ENCODE data around the gene MS4A4A. TPM values are rescaled to one million over a fixed set of nuclear protein-coding genes. Genes with fewer than 3 reads are reported as not detected.

The MS4A4A gene
- total RNA-seq, 1 donor from 2014 or later, result 2.0 TPM

DNA sequence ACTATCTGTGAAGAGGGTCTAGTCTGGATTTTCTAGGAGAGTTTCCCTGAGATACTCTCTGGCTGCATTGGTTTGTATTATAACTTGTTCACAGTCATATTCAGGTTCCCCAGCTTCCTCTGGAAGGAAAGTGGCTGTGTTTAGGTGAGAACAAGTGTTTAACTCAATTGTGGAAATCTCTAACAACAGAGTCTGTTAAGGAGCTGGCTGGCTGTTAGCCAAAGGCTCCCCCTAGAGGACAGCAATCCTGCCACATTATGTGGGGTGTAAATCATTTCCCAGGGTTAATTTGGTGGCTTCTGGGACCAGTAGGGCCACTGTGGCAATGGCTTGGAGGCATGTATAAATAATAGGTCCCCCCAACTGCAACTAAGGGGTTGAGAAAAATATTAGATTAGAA lies 65.0 kb downstream of the MS4A4A start:
- DNase-seq (ENCODE audit: low spot score in 2 of 2) (no peak), FAIRE-seq (no peak)

DNA sequence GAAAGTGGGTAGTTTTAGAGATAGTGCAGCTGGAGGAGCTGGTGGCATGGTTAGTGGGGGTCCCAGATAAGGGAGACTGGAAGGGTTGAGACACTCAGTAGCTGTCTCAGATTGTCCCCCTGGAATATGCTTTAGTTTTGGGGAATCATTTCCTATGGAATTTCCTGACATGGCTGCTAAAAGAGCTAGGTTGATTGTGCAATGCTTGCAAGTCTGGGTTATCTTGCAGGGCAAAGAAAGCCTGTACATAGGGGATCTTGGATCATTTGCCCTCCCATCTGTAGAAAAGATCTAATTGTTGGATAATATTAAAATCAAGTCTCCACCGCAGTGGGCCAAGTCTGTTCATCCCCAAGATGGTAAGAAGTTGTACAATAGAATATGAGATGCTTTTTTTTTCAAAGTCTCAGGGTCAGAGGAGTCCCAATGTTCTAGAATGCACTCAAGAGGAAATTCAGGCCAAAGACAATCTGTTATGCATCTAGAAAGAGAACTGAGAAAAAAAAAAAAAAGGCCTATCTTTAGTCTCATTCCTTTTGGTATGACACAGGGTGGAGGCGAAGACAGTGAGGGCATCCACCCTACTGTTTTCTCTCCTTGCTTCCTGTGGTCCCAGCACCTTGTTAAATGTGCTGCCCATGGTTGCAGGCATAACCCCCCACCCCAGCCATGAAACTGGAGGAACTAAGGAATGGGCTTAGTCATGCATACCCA lies 66.8 kb downstream of the MS4A4A start:
- DNase-seq (ENCODE audit: low spot score in 2 of 2) (no peak), FAIRE-seq (no peak)

DNA sequence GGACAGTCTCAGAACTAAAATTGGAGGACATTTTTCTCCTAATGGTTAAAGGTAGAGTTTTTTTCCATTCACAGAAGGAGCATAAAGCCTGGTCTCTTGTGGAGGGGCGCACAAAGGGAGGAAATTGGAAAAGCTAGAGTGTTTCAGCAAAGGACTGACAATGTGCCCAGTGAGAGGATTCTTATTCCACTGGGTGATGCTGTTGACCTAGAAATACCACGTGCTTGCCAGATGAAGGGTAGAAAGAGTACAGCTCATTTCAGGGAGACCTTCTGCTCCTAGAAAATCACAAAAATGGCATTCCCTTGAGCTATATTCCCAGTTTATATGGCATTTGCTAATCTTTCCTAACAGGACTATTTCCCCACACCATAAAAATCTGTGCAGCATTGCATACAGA lies 67.7 kb downstream of the MS4A4A start:
- no peak for FAIRE-seq

DNA sequence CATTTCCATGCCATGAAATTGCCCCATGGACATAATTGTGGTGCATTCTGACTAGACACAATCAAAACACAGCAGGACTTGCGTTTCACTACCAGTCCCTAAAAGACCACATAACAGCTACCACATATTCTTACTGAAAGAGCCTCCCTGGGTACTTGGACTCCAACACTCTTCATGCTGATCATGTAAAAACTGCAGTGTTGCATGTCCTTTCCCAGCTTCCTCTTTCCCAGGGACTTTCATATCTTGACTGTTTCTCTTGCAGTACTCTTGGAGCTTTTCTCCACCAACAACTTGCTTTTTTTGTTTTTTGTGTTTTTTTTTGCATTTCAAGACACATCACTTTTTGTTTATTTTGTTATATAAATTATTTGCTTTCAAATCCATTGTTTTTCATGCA lies 69.5 kb downstream of the MS4A4A start:
- no peak for DNase-seq (ENCODE audit: low spot score in 2 of 2)
- no peak for FAIRE-seq

More for the DNA sequence above, 67.7 kb downstream of the MS4A4A start:
- DNase-seq (ENCODE audit: low spot score in 2 of 2), result no peak

DNA sequence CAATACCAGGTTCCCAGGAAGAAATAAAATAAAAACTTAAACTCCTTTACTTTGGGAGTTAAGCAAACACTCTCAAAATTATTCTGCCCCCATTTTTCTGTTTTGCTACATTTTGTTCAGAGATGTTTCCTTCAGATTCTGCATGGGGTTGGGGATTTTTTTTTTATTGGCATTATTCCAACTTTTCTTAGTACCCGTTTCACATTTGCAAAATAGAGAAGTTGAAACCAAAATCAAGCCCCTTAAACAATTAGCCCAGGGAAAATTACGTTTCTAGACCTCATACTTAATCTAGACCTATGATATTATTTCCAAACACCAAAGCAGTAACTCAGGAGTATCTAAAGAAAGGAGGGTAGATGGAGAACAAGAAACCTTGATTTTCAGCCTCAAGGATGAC lies 77.3 kb downstream of the MS4A4A start:
- DNase-seq (ENCODE audit: low spot score in 2 of 2) (no peak), FAIRE-seq (no peak)

Other genes starting within 250 kb of the MS4A4A start
- not detected for gene OOSP2, start 240.3 kb upstream of the MS4A4A start, total RNA-seq
- 0.41 TPM for gene MS4A3, start 224.0 kb upstream of the MS4A4A start, total RNA-seq
- gene MS4A2, start 192.0 kb upstream of the MS4A4A start, total RNA-seq, result under 0.01 TPM
- 2.4 TPM for gene MS4A6A, start 97.6 kb upstream of the MS4A4A start, total RNA-seq
- not detected for gene MS4A4E, start 37.5 kb upstream of the MS4A4A start, total RNA-seq
- gene MS4A6E, start 46.6 kb downstream of the MS4A4A start, total RNA-seq, result not detected
- gene MS4A7, start 97.9 kb downstream of the MS4A4A start, total RNA-seq, result 1.2 TPM
- not detected for gene MS4A14, start 115.8 kb downstream of the MS4A4A start, total RNA-seq
- not detected for gene MS4A5, start 148.9 kb downstream of the MS4A4A start, total RNA-seq
- gene MS4A1, start 175.2 kb downstream of the MS4A4A start, total RNA-seq, result under 0.01 TPM
- not detected for gene MS4A12, start 212.1 kb downstream of the MS4A4A start, total RNA-seq
- gene MS4A13, start 234.7 kb downstream of the MS4A4A start, total RNA-seq, result not detected